Bone marrow (tissue), 2 donors: ENCODE measurements around the gene DUS2.
A peak's percentile ranks its signal among the peaks of the same experiment; 100 is the strongest.

Experiments
- DNase-seq, 2 donors: peaks; one replicate each; lab custom pipeline; 2025; lab: John Stamatoyannopoulos, UW

The DUS2 gene

DNA sequence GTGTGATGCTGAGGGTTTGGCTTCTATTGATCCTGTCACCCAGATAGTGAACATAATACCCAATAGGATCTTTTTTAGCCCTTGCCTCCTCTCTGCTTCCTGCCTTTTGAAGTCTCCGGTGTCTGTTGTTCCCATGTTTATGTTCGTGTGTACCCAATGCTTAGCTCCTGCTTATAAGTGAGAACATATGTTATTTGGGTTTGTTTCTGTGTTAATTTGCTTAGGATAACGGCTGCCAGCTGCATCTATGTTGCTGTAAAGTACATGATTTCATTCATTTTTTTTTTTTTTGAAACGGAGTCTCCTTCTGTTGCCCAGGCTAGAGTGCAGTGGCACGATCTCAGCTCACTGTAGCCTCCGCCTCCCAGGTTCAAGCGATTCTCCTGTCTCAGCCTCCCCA lies 23.0 kb downstream of the DUS2 start:
- DNase-seq = no peak

DNA sequence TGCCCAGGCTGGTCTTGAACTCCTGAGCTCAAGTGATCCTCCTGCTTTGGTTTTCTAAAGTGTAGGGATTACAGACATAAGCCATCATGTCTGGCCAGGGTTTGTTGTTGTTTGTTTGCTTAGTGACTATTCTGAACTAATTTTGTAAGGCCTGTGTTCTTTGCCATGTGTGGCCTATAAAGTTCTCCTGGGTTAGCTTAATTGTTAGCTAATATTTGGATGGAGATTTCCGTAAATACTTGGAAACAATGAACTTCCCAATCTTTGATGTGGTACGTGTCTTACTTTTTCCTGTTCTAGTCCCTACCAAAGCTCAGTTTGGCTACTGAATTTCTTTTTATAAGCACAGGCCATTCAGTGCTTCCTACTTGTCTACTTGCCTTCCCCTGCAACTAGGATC lies 24.9 kb downstream of the DUS2 start:
- DNase-seq = no peak

DNA sequence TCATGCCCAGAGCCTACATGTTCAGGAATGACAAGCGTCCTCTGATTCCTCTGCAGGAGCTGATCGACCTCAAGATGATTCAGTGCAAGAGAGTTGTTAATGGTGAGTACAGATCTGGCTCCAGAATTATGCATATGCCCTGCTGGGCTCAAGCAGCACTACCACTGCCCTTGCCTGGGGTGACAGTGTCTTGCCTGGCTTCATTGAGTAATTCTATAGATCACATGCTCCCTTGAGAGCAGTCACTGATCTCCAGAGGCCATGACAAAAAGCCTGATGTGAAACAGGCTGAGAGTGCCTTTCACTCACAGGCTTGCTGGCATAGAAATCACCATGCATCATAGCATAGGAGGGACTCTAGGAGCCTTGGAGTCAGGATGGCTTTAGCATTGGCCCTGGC lies 26.4 kb downstream of the DUS2 start:
- DNase-seq = no peak

DNA sequence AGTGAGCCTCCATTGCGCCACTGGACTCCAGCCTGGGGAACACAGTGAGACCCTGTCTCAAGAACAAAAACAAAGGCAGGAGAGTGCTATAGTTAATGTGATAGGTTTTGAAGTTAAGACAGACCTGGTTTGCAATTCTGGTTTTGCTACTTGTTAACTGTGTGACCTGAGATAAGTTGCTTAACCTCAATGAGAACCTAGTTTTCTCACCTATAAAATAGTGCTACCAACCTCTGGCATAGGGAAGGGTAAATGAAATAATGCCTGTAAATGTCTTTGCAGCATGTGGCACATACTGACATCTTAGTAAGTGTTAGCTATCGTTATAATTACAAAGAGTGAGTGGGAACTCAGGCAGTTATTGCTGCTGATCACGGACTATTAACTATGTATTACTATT lies 32.3 kb downstream of the DUS2 start:
- no peak for DNase-seq

DNA sequence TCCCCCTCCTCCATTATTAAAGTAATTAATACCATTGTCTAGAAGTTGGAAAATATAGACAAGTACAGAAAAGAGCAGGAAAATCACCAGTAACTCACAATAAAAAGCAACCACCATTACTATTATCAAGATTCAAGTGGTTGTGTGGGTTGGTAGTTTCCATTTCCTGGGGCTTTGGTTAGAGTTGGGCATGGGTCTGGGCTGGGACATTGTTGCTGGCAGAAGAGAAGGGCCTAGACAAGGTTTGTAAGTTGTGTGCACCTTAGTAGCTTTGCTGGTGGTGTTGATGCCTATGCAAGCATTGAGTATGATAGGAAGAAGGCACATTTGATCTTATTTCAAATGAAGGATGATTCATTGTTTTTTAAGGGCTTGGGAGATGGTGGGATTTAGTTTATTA lies 36.7 kb downstream of the DUS2 start:
- no peak for DNase-seq

DNA sequence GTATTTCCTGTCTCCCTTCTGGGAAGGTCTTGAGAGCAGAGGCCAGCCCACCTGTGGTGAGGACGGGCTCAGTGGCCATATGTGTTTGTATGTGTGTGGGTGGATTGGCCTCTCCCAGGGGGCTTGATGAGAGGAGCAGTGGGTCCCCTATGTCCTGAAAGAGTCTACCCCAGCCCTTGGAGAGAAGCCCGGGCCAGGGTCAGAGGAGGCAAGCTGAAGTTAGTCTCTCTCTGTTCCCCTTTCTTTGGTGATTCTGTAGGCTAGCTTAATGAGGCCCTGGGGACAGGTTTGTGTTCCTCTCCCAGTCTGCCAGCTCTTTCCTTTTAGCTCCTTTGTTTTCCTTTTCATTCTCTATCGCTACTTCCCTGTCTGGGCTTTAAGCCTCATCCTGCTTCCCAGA lies 38.3 kb downstream of the DUS2 start:
- DNase-seq = no peak

DNA sequence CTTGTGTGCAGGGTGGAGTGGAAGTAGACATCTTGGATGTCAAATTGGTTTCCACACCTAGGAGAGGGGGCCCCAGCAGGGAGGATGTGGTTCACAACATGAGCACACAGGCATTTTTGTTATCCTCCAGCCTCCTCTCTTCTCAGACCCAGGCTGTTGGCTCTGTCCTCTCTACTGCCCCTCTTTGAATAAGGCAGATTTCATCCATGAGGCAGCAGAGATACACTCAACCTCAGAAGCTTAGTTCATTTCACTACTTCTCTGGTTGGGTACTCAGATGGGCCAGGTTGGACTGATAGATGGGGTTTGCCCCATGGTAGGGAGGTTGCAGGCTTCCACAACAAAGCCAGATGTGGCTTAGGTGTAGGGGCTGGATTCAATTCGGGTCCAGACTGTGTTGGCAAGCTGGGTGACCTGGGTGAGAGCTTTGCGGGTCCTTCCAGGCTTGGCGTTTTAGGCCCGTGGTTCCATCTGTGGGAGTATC lies 39.9 kb downstream of the DUS2 start:
- DNase-seq = no peak

DNA sequence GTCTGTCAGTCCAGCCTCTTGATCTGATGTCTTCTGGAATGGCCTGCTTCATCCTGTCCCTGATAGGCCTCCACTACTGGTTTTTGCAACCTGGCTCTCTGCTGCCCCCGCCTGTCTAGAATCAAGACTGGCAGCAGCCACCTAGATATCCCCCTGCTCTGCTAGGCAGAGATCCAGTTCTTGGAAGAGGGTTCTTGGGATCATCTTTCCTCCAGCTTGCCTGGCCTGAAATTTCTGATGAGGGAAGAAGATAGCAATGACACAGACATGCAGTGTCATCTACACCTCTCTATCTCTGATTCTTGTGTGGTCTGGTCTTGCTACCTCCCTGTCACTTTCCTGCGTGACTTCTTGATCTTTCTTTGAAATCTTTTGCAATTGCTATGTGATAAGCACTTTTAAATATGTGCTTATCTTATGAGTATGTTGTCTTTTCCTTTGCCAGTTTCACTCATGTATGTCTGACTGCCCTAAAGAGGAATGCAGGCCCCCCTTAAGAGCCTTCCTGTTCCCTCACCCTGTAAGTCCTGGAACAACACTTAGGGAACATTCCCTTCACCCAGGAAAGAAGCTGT lies 41.8 kb downstream of the DUS2 start:
- peak; percentile 25 to 70 for DNase-seq

DNA sequence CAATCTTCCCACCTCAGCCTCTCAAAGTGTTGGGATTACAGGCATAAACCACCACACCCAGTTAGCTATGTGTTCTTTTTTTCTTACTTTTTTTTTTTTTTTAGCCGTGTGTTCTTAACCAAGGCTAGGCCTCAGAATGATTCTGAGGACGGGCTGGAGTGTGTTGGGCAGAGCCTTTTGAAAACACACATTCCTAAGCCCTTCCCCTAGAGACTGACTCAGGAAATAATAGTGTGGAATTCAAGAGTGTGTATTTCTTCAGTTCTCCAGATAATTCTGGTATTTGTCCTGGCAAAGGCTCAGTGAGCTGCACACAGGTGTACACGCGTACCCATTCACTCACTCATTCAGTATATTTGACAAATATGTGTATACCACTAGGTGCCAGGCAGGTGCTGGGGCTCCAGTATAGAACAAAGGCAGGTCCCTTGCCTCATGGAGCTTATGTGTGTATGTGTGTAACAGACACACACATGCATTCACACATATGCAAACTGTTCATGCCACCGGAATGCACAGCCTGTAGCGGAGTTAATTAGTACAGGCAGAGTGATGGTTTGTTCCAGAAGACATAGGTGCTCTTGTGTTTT lies 42.7 kb downstream of the DUS2 start:
- DNase-seq = no peak

DNA sequence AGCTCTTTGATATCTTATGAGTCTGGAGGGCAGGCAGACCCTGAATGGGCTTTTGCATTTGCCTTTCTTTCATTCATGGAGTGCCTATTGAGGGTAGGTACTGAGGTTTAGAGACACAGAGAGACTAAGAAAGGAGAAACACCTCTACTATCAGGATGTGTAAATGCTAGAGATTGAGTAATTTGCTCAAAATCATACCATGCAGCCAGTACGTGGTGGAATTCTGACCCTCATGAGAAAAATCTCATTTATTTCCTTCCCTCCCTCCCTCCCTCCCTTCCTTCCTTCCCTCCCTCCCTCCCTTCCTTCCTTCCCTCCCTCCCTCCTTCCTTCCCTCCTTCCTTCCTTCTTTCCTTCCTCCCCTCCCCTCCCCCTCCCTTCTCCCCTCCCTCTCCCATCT lies 43.7 kb downstream of the DUS2 start:
- no peak for DNase-seq

DNA sequence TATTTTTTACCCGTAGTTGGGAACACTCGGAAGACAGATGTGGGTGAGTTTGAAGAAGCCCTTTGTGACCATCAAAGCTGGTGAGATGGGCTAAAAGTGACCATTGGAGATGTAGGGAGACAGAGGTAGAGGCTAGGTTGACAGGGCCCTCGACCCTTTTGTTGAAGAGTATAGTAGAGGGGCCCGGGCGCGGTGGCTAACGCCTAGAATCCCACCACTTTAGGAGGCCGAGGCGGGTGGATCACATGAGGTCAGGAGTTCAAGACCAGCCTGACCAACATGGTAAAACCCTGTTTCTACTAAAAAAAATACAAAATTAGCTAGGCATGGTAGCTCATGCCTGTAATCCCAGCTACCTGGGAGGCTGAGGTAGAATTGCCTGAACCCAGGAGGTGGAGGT lies 45.8 kb downstream of the DUS2 start:
- no peak for DNase-seq

DNA sequence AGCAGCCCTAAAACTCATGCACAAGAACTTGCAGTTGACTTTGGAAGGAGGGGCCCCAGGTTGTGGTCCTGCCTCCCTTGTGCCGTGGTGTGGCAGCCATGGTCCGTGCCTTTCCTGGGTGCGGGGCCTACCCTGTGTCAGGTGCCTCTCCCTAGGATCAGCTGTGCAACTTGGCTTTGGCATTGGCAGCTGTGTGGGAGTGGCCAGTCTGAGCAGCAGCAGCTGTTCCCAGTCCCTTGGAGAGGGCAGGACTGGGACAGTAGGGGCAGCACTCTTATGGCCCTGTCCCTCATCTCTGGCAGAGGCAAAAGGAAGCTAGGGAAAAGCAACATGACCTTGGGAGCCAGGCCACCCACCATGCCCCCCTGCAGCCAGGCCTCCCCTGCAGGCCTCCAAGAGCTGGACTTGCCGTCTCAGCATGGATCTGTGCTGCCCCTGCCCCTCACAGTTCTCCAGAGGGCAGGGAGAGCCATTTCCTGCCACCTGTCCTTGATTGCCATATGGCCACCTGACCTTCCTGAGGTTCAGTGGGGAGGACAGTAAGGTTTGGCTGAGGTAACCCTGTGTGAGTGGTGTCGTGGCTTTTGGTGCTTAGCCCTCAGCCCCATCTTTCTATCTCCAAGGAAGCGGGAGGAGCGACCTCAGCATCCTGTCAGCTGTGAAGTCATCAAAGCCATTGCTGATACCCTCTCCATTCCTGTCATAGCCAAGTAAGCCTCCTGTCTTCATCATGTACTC lies 46.6 kb downstream of the DUS2 start:
- no peak for DNase-seq

DNA sequence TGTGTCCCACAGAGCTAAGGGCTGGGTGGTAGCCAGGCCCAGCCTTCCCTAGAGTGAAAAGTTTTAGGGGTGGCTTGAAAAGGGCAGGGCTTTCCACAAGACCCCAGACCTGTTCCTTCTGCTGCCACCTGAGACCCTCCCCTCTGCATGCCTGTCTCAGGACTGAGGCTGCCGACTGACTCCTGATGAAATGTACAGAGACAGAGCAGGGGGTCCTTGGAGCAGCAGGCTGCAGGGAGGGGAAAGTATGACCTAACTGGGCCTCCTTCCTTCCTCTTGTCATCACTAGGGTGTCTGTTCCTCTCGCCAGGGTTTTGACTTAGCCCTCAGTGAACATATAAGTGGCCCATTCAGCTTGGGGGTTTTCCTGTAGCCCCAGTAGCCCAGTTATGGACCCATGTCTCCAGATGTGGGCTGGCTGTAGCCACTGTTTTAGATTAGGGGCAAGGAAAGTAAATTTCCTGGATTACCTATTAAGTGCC lies 47.2 kb downstream of the DUS2 start:
- DNase-seq = peak in 1 of 2 donors; percentile 8

DNA sequence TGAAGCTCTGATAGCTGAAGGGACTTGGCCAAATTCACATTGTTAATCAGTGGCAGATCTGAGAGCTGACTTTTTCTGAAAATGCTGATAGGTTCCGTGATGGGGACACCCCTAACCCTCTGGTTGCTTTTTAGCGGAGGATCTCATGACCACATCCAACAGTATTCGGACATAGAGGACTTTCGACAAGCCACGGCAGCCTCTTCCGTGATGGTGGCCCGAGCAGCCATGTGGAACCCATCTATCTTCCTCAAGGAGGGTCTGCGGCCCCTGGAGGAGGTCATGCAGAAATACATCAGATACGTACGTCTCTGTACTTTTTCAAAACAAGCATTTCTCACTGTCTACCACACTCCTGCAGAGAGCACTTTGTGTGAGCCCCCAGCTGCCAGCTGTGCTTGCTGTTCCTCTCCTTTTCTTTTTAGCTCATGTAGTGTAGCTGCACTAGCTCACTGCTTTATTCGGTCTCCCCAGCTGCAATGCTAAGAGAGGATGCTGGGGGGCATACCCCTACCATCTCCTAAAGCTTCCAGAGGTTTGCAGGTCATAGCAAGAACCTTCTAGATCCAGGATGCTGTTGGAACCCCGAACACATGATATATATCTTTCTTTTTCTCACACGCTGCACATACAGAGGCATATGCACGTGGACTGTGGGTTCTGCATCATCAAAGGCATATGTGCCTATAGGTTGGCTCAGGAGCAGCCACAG lies 47.9 kb downstream of the DUS2 start:
- no peak for DNase-seq

DNA sequence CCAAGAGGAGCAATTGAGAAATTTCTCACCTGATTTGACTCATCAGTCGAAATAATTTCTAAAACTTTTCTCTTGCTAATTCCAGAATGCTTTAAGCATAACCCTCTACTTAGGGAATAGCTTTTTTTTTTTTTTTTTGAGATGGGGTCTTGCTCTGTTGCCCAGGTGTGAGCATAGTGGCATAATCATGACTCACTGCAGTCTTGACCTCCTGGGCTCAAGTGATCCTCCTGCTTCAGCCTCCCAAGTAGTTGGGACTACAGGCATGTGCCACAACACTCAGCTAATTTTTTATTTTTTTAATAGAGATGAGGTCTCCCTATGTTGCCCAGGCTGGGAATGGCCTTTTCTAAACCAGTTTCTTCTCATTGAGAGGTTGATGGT lies 48.4 kb downstream of the DUS2 start:
- DNase-seq = no peak

DNA sequence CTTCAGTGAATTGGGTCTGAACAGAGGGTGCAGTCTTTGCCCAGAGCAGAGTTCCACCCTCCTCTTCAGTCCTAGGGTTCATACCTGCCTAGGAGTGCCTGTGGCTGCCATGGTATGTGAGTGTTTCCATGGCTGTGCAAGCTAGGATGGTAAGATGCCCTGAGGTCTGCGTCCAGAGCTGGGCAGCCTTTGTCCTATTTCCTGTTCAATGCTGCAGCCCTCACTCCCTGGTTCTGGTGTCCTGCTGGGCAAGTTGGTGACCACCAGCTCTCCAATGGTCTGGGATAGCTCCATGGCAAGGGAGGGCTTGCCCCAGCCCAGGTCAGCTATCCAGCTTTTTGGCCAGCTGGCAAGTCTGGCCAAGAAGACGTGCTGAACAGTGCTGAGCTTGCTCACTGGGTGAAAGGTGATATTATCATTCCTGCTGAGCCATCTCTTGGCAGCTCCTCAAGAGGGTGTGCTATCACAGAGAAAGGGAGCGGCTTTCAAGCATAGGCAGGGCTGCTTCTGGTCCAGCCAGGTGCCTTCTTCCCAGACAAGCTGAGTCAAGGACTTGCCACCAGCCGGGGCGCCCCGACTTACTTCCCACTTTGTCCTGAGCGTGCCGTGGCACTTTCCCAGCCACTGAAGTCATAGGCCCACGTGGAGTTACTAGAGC lies 49.1 kb downstream of the DUS2 start:
- no peak for DNase-seq

DNA sequence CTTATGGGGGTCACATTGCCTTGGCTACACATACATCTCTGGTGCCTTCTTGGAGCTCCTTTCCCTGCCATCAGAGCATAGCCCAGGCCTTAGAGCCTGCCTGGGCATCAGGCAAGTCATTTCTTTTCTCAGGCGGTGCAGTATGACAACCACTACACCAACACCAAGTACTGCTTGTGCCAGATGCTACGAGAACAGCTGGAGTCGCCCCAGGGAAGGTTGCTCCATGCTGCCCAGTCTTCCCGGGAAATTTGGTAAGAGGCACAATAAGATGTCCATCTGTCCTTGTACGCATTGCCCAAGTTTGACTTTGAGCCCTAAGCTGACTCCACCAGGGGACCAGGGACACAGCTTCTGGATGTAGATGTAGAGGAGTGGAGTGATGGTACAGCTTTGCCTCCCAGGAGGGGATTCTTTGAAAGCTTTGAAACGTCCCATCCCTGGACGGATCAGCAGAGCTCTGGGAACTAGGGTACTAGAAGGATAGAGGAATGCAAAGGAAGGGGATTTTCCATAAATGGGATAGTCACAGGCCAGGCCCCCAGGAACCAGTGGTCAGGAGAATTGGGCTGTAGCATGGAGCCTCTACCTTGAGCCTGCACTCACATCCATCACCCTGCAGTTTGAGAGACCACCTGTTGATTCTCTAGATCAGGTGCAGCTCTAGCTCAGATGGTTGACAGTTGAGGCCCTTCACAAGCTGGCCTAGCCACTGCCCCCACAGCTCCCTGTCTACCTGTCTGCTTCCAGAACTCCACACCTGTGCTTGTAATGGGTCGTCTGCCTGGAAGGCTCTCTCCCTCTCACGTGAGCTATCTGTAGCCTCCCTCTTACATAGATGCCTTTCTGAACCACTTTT lies 51.0 kb downstream of the DUS2 start:
- no peak for DNase-seq

DNA sequence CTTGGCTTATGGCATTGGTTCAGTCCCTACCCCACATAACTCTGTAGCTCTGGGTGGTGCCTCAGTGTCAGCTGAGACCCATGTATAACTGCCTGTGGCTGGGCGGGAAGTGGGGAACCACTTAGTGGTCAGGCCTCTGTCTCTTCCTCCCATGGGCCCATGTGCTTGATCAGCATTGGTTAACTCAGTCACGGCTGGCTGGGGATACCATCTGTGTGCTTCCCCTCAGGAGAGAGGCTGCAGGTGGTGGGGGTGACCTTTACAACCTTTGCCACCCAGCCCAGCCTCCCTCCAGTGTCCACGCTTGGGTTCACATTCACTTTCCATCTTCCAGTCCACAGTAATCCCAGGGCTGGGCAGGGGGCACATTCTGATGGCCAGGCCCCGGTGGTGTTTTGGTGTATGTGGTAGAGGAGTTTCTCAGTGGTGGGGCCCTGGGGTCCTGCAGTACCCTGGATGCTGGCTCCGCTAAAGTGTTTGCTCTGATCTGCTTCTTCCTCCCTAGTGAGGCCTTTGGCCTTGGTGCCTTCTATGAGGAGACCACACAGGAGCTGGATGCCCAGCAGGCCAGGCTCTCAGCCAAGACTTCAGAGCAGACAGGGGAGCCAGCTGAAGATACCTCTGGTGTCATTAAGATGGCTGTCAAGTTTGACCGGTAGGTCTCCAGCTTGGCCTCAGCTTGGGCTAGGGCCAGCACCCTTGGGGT lies 51.9 kb downstream of the DUS2 start:
- no peak for DNase-seq

DNA sequence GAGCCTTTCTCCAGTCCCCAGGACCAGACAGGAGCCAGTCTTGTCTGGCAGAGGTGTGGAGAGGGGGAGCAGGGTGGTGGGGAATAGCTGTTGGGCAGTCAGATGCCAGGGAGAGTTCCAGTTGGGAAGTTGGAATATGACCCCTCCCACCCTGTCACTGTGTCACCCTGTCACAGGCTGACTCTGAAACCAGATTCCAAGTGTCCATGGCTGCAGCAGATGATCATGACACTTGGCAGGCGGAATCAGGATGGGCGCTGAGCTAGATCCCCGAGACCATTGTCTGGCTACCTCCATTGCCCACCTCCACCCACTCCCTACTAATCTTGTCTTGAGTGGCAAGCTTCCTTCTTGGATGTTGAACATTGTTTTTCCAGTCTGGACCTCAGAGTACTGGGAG lies 52.9 kb downstream of the DUS2 start:
- no peak for DNase-seq

DNA sequence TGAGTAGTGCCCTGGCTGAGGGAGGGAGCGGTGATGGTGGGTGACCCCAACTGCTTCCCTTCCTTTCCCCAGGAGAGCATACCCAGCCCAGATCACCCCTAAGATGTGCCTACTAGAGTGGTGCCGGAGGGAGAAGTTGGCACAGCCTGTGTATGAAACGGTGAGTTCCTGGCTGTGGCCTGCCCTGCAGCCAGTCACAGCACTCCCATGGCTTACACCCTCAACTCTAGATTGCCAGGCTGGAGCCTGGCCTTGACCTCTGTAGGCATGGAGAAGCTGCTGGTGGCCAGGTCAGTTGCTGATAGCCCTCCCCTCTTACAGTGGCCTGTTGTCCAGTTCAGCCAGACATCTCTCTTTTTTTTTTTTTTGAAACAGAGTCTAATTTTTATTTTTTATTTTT lies 53.5 kb downstream of the DUS2 start:
- DNase-seq = no peak
